Mesothelial cell of epicardium (in vitro differentiated cells): ENCODE results near the gene NLRP12. TPM values are rescaled to one million over a fixed set of nuclear protein-coding genes. Genes with fewer than 3 reads are reported as not detected.
"Not testable (repeated sequence)": the region's sequence is repeated elsewhere in the genome, so short reads cannot be mapped to it uniquely, and the experiment has no call there.

Source experiments
- DNase-seq, 2 experiments: peaks; one replicate each; pipeline ENCODE4 v3.0.0; 2021; ENCODE audit warnings: low spot score in 2 of 2; ENCODE audit not compliant: unreplicated experiment in 2 of 2
- H3K27ac Mint-ChIP-seq: 2 replicates; pipeline ENCODE4 v1.8.0; 2021; ENCODE audit warnings: mixed read lengths
- H3K27me3 Mint-ChIP-seq: 2 replicates; pipeline ENCODE4 v1.8.0; 2021; ENCODE audit warnings: low read depth, mixed read lengths
- H3K36me3 Mint-ChIP-seq: 2 replicates; pipeline ENCODE4 v1.8.0; 2021; ENCODE audit warnings: mixed read lengths
- H3K4me1 Mint-ChIP-seq: 2 replicates; pipeline ENCODE4 v1.8.0; 2021; ENCODE audit warnings: mixed read lengths
- H3K4me3 Mint-ChIP-seq: 2 replicates; pipeline ENCODE4 v1.8.0; 2021; ENCODE audit warnings: mild to moderate bottlenecking, moderate library complexity, mixed read lengths
- H3K9me3 Mint-ChIP-seq: 2 replicates; pipeline ENCODE4 v1.8.0; 2021; ENCODE audit warnings: mixed read lengths
- microRNA-seq: library from miRNA; unstranded; fragments of <30 nt; microRNA quantifications from one replicate; pipeline ENCODE4 v1.2.0, GENCODE V29; 2021; ENCODE audit warnings: inconsistent platforms, mixed read lengths
- total RNA-seq: library from RNA; stranded (reverse); gene quantifications from 3 replicates; pipeline ENCODE4 v1.2.1, GENCODE V29; 2021
- TF ChIP-seq, protein P1 (sequence below): fragments of 200-600 bp; sonication (generic); IDR thresholded peaks from one replicate; pipeline ENCODE4 v1.5.0; 2021; ENCODE audit warnings: antibody characterized with exemption; ENCODE audit not compliant: unreplicated experiment

NLRP12 gene
- total RNA-seq, 1 donor from 2014 or later, result 0.07 TPM

DNA sequence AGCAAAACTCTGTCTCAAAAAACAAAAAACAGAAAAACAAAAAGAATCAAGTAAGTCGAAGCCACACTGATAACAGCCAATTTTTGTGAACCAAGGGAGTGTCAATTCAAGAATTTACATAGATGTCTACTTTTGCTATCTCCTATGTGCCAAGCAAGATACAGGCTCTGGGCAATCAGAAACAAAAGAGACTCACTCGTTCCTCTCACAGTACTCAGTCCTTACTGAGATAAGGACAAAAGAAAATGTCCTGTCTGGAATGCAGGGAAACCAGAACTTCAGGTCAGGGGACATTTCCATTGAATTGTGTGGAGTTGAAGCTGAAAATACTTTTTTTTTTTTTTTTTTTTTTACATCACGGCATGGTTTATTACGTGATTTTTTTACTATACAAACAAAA lies 53.0 kb downstream of the NLRP12 start:
- no peak overlapping the region for H3K4me3 Mint-ChIP-seq

DNA sequence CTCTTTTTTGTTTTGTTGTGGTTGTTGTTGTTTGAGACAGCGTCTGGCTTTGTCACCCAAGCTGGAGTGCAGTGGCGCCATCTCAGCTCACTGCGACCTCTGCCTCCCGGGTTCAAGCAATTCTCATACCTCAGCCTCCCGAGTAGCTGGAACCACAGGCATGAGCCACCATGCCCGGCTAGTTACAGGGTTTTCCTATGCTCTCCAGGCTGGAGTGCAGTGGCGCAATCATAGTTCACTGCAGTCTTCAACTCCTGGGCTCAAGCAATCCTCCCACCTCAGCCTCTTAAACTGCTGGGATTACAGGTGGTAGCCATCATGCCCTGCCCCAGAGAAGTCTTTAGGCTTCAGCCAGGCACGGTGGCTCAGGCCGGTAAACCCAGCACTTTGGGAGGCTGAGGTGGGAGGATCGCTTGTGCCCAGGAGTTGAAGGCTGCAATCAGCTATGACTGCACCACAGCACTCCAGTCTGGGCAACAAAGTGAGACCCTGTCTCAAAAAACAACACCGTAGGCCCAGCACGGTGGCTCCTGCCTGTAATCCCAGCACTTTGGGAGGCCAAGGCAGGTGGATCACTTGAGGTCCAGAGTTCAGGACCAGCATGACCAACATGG lies 54.3 kb downstream of the NLRP12 start:
- not testable (repeated sequence) for DNase-seq, H3K9me3 Mint-ChIP-seq, H3K36me3 Mint-ChIP-seq, H3K27me3 Mint-ChIP-seq, H3K4me3 Mint-ChIP-seq
- Mint-ChIP-seq H3K4me1 (peaks cover 31% of the 10 kb centered on the region), H3K27ac (peak overlapping the region; percentile 16)

More for the DNA sequence above, 53.0 kb downstream of the NLRP12 start:
- H3K36me3 Mint-ChIP-seq, result no peaks in the 10 kb centered on the region
- H3K9me3 Mint-ChIP-seq, result no peaks in the 10 kb centered on the region
- peak in 1 of 2 experiments; percentile 48 for DNase-seq
- TF ChIP-seq, protein P1, sequence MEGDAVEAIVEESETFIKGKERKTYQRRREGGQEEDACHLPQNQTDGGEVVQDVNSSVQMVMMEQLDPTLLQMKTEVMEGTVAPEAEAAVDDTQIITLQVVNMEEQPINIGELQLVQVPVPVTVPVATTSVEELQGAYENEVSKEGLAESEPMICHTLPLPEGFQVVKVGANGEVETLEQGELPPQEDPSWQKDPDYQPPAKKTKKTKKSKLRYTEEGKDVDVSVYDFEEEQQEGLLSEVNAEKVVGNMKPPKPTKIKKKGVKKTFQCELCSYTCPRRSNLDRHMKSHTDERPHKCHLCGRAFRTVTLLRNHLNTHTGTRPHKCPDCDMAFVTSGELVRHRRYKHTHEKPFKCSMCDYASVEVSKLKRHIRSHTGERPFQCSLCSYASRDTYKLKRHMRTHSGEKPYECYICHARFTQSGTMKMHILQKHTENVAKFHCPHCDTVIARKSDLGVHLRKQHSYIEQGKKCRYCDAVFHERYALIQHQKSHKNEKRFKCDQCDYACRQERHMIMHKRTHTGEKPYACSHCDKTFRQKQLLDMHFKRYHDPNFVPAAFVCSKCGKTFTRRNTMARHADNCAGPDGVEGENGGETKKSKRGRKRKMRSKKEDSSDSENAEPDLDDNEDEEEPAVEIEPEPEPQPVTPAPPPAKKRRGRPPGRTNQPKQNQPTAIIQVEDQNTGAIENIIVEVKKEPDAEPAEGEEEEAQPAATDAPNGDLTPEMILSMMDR, result no peak
- peaks cover 35% of the 10 kb centered on the region for H3K4me1 Mint-ChIP-seq
- H3K27me3 Mint-ChIP-seq, result no peaks in the 10 kb centered on the region
- peak overlapping the region; percentile 88 for H3K27ac Mint-ChIP-seq

DNA sequence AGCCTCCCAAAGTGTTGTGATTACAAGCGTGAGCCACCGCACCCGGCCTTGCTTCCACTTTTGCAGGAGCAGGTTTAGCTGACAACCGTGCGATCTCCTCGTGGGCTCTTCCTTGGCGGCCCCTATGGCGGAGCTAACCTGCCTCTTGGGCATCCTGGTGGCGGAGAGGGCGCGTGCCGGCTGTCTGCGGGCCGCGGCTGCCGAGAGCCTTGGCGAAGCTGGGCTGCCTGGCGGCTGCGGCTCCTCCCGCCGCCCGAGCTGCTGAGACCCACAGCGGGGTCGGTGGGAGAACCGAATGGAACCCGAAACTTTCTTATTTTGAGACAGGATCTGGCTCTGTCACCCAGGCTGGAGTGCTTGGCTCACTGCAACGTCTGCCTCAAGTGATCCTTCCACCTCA lies 55.7 kb downstream of the NLRP12 start:
- Mint-ChIP-seq H3K9me3 (no peaks in the 10 kb centered on the region), H3K27me3 (no peaks in the 10 kb centered on the region), H3K4me3 (no peak overlapping the region), H3K4me1 (peaks cover 20% of the 10 kb centered on the region), H3K36me3 (no peaks in the 10 kb centered on the region), H3K27ac (no peak overlapping the region)
- no peak for DNase-seq
- TF ChIP-seq, protein P1, result no peak

DNA sequence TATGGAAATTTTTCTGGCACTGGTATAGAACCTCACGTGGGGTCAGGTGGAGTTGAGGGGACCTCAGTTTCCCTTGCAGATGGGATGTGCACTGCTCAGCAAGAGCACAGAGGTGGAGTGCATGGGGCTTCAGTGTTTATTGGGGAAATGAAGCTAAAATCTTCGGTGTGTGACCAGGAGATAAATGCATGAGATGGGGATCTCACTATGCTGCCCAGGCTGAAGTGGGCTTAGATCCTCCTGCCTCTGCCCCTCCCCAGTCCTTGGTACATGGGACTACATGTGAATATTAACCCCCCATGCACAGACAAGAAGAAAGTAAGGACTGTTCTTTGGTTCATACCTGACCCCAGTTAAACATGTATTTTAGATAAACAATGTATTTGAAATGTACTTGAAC lies 65.1 kb downstream of the NLRP12 start:
- H3K4me3 Mint-ChIP-seq, H3K4me1 Mint-ChIP-seq, H3K36me3 Mint-ChIP-seq, H3K27ac Mint-ChIP-seq, H3K27me3 Mint-ChIP-seq, DNase-seq, H3K9me3 Mint-ChIP-seq: not testable (repeated sequence)

Small RNA genes lying within 50 kb of the gene (microRNA-seq; reads per million reads assigned to microRNA genes)
- gene MIR1283-2 (not detected), gene MIR371A (not detected), gene MIR372 (16.4 reads per million, percentile 40 among the genes with 10 or more reads in this experiment), gene MIR373 (4.7 reads per million, percentile 16 among the genes with 10 or more reads in this experiment), gene MIR516A1 (not detected), gene MIR516A2 (not detected), gene MIR519A1 (4.7 reads per million, percentile 16 among the genes with 10 or more reads in this experiment), gene MIR521-1 (not detected), gene MIR522 (36.1 reads per million, percentile 54 among the genes with 10 or more reads in this experiment), gene MIR527 (1.5 reads per million)

Other genes with a start within 250 kb of the NLRP12 start
- gene DPRX, start 192.3 kb downstream of the NLRP12 start, total RNA-seq, result not detected in 3 replicates
- gene MYADM, start 43.6 kb upstream of the NLRP12 start, total RNA-seq, result 195 to 211 TPM (median 200 TPM) in 3 replicates
- 19.1 to 21.6 TPM (median 19.3 TPM) in 3 replicates for gene PRKCG, start 57.9 kb upstream of the NLRP12 start, total RNA-seq
- gene CACNG7, start 85.0 kb upstream of the NLRP12 start, total RNA-seq, result 0.52 to 0.82 TPM (median 0.76 TPM) in 3 replicates
- gene CACNG8, start 138.6 kb upstream of the NLRP12 start, total RNA-seq, result 2.1 to 2.6 TPM (median 2.1 TPM) in 3 replicates
- gene CACNG6, start 167.3 kb upstream of the NLRP12 start, total RNA-seq, result 4.3 to 5.7 TPM (median 5.3 TPM) in 3 replicates
- not detected in 3 replicates for gene VSTM1, start 239.6 kb upstream of the NLRP12 start, total RNA-seq